ENCODE measurements around the gene LRRC23. TPM values are rescaled to one million over a fixed set of nuclear protein-coding genes. Genes with fewer than 3 reads are reported as not detected.

LRRC23 gene
- total and polyA plus RNA-seq, 2 of the 13 experiments (the other 11 are each of a cell fraction or from before 2014, with no cell fraction given) = 6.0 to 7.8 TPM

- peak; percentile 52; the same call in 1 of the 2 replicates for TF ChIP-seq TFDP1 (CRISPR knock-in tag; IDR thresholded peaks at IDR 0.05; ENCODE audit: borderline replicate concordance)
- no peak for TF ChIP-seq ZMAT5 (CRISPR knock-in tag; IDR thresholded peaks at IDR 0.05; ENCODE audit: borderline replicate concordance, low read depth)
- TF ChIP-seq ZKSCAN8 (CRISPR knock-in tag; IDR thresholded peaks at IDR 0.05; ENCODE audit: borderline replicate concordance) = no peak
- 0 out of 2 replicates have a peak, but pooled peaks have one; percentile 69 for TF ChIP-seq GLI4 (CRISPR knock-in tag; IDR thresholded peaks at IDR 0.05; ENCODE audit: borderline replicate concordance)
- TF ChIP-seq ZSCAN21 (CRISPR knock-in tag; IDR thresholded peaks at IDR 0.05; ENCODE audit: borderline replicate concordance) = peak; percentile 62; the same call in 1 of the 2 replicates
- TF ChIP-seq AFF4 (CRISPR knock-in tag; IDR thresholded peaks at IDR 0.05) = peak; percentile 78; the same call in 1 of the 2 replicates
- 0 out of 2 replicates have a peak, but pooled peaks have one; percentile 6 for TF ChIP-seq HNF1B (CRISPR knock-in tag; IDR thresholded peaks at IDR 0.05)
- TF ChIP-seq MXI1 (IDR thresholded peaks at IDR 0.05; ENCODE audit: borderline replicate concordance, low read depth, low read length) = peak; percentile 37; the same call in 1 of the 3 replicates
- TF ChIP-seq ZNF567 (CRISPR knock-in tag; IDR thresholded peaks at IDR 0.05; ENCODE audit: borderline replicate concordance) = no peak
- TF ChIP-seq ZBTB7A (CRISPR knock-in tag; IDR thresholded peaks at IDR 0.05) = no peak
- peak; percentile 55; the same call in 1 of the 2 replicates for TF ChIP-seq ZBTB2 (CRISPR knock-in tag; IDR thresholded peaks at IDR 0.05; ENCODE audit: low read depth)
- TF ChIP-seq LRRFIP1 (CRISPR knock-in tag; conservative IDR thresholded peaks at IDR 0.05) = no peak; the same call in 1 of the 2 replicates
- 0 out of 2 replicates have a peak, but pooled peaks have one; percentile 2 for TF ChIP-seq ZSCAN12 (CRISPR knock-in tag; IDR thresholded peaks at IDR 0.05)
- peak; percentile 64; the same call in 1 of the 2 replicates for TF ChIP-seq HOXD1 (CRISPR knock-in tag; IDR thresholded peaks at IDR 0.05)
These were observed 37.0 kb upstream of the LRRC23 start, which contains the start of gene TPI1 (continued) for GRCh38 chr12:6867413-6868210.
